ENCODE measurements around the gene HEPN1. TPM values are rescaled to one million over a fixed set of nuclear protein-coding genes. Genes with fewer than 3 reads are reported as not detected.

Gene HEPN1
- total and polyA plus RNA-seq, 2 experiments from 2014 or later: not detected

GRCh38 chr11:124923296-124923695, 4.2 kb downstream of the HEPN1 start:
- no peaks in the 10 kb centered on the region for H3K4me1 Mint-ChIP-seq
- Histone ChIP-seq H3F3A (replicated peaks; ENCODE audit: low read depth) (0 out of 2 replicates have a peak, but pooled peaks cover 3% of the 10 kb centered on the region), H3K4me3 (no peak overlapping the region), H3K79me2 (replicated peaks; ENCODE audit: insufficient read depth) (no peaks in the 10 kb centered on the region), H3K9me2 (ENCODE audit: insufficient read depth) (peaks cover 9% of the 10 kb centered on the region; the same call in 1 of the 2 replicates), H3K27me3 (ENCODE audit: insufficient read depth) (peaks cover 60% of the 10 kb centered on the region), H3K27ac (ENCODE audit: low read depth) (no peak overlapping the region), H3K4me1 (ENCODE audit: insufficient read depth) (no peaks in the 10 kb centered on the region), H2AFZ (no peak overlapping the region), H3K4me2 (no peak overlapping the region), H3K36me3 (ENCODE audit: insufficient read depth) (no peaks in the 10 kb centered on the region), H4K20me1 (replicated peaks; ENCODE audit: insufficient read depth) (no peaks in the 10 kb centered on the region)
- H3K27ac Mint-ChIP-seq: no peak overlapping the region
- peaks cover 19% of the 10 kb centered on the region for H3K9me3 Mint-ChIP-seq
- H3K27me3 Mint-ChIP-seq (ENCODE audit: insufficient read depth, low read depth, poor library complexity): peaks cover 46% of the 10 kb centered on the region
- no peak for ATAC-seq
- no peak for TF ChIP-seq STAT1 (IDR thresholded peaks at IDR 0.05; ENCODE audit: unreplicated experiment)
- TF ChIP-seq EZH2 (IDR thresholded peaks at IDR 0.05; ENCODE audit: low read depth, unreplicated experiment): no peak
- TF ChIP-seq JUNB (IDR thresholded peaks at IDR 0.05; ENCODE audit: unreplicated experiment): no peak
- TF ChIP-seq ZNF462 (CRISPR knock-in tag; IDR thresholded peaks at IDR 0.05): no peak
- TF ChIP-seq REST (IDR thresholded peaks at IDR 0.05; ENCODE audit: unreplicated experiment): no peak
- no peak for TF ChIP-seq EZH2phosphoT487 (IDR thresholded peaks at IDR 0.05; ENCODE audit: unreplicated experiment)
- no peak for TF ChIP-seq POLR2AphosphoS5 (IDR thresholded peaks at IDR 0.05; ENCODE audit: low read depth)
- no peak for TF ChIP-seq ZNF114 (CRISPR knock-in tag; IDR thresholded peaks at IDR 0.05)
- TF ChIP-seq CTCF (conservative IDR thresholded peaks at IDR 0.05; ENCODE audit: low read depth in 2 of 2): no peak
- no peak for TF ChIP-seq ZNF331 (CRISPR knock-in tag; IDR thresholded peaks at IDR 0.05; ENCODE audit: low read depth)
- no peak for TF ChIP-seq NANOG (IDR thresholded peaks at IDR 0.05; ENCODE audit: borderline replicate concordance)
- no peak for TF ChIP-seq ETS1 (IDR thresholded peaks at IDR 0.05)
- TF ChIP-seq CREB1 (CRISPR knock-in tag; IDR thresholded peaks at IDR 0.05; ENCODE audit: low read depth): no peak
- no peak for DNase-seq (ENCODE audit: low spot score)
- H3K36me3 Mint-ChIP-seq (ENCODE audit: low read depth): no peaks in the 10 kb centered on the region; the same call in 2 of the 3 replicates
- no peak overlapping the region for H3K4me3 Mint-ChIP-seq

Data from GM23338 (cell line).